GM18867 (cell line): ENCODE data around the gene SH3PXD2B.

Source experiments
- ATAC-seq: cut with Tn5 transposase; IDR thresholded peaks from one replicate; pipeline ENCODE4 v1.9.1; 2021; ENCODE audit warnings: mild to moderate bottlenecking, moderate library complexity; ENCODE audit not compliant: unreplicated experiment

The SH3PXD2B gene

GRCh38 chr5:172453986-172454357, 353 bp downstream of the SH3PXD2B start:
- ATAC-seq = no peak

GRCh38 chr5:172453206-172453985, 929 bp downstream of the SH3PXD2B start:
- no peak for ATAC-seq

- no peak for ATAC-seq
These were observed 1.7 kb downstream of the SH3PXD2B start for GRCh38 chr5:172452398-172453205.

GRCh38 chr5:172451771-172452197, 2.5 kb downstream of the SH3PXD2B start:
- no peak for ATAC-seq

GRCh38 chr5:172450861-172451695, 3.2 kb downstream of the SH3PXD2B start:
- ATAC-seq = no peak

- no peak for ATAC-seq
These were observed 3.9 kb downstream of the SH3PXD2B start for GRCh38 chr5:172450453-172450852.

GRCh38 chr5:172448999-172449398, 5.3 kb downstream of the SH3PXD2B start:
- ATAC-seq = no peak

- no peak for ATAC-seq
These were observed 6.5 kb downstream of the SH3PXD2B start for GRCh38 chr5:172447646-172448365.

GRCh38 chr5:172446336-172447051, 7.8 kb downstream of the SH3PXD2B start:
- ATAC-seq = no peak

GRCh38 chr5:172445866-172446265, 8.5 kb downstream of the SH3PXD2B start:
- no peak for ATAC-seq

- no peak for ATAC-seq
These were observed 9.5 kb downstream of the SH3PXD2B start for GRCh38 chr5:172444626-172445365.

- ATAC-seq = no peak
These were observed 10.2 kb downstream of the SH3PXD2B start for GRCh38 chr5:172444110-172444510.

GRCh38 chr5:172443441-172444109, 10.8 kb downstream of the SH3PXD2B start:
- ATAC-seq = peak; percentile 48

GRCh38 chr5:172442592-172442991, 11.7 kb downstream of the SH3PXD2B start:
- ATAC-seq = no peak

- ATAC-seq = no peak
These were observed 13.0 kb downstream of the SH3PXD2B start for GRCh38 chr5:172441262-172441751.

- ATAC-seq = no peak
These were observed 13.8 kb downstream of the SH3PXD2B start for GRCh38 chr5:172440486-172440885.

- ATAC-seq = no peak
These were observed 14.4 kb downstream of the SH3PXD2B start for GRCh38 chr5:172439785-172440477.

GRCh38 chr5:172438319-172438668, 16.0 kb downstream of the SH3PXD2B start:
- ATAC-seq = no peak
